Measurements from ENCODE around the gene AP1AR.

Gene AP1AR

GRCh38 chr4:112311516-112311915 lies 79.9 kb downstream of the AP1AR start:
- no peak overlapping the region for H3K27ac ChIP-seq
- no peak for TF ChIP-seq ZFX (IDR thresholded peaks at IDR 0.05; ENCODE audit: borderline replicate concordance)

GRCh38 chr4:112312610-112313239 lies 81.1 kb downstream of the AP1AR start:
- no peak for TF ChIP-seq CTCF (IDR thresholded peaks at IDR 0.05)
- TF ChIP-seq ZFX (IDR thresholded peaks at IDR 0.05; ENCODE audit: borderline replicate concordance) = no peak
- no peak overlapping the region for H3K27ac ChIP-seq

GRCh38 chr4:112315446-112315845 lies 83.9 kb downstream of the AP1AR start:
- H3K27ac ChIP-seq = no peak overlapping the region
- no peak for TF ChIP-seq ZFX (IDR thresholded peaks at IDR 0.05; ENCODE audit: borderline replicate concordance)
- TF ChIP-seq CTCF (IDR thresholded peaks at IDR 0.05) = no peak

- no peak overlapping the region for H3K27ac ChIP-seq
- TF ChIP-seq ZFX (IDR thresholded peaks at IDR 0.05; ENCODE audit: borderline replicate concordance) (no peak), CTCF (IDR thresholded peaks at IDR 0.05) (no peak)
These were observed 84.8 kb downstream of the AP1AR start for GRCh38 chr4:112316360-112316759.

GRCh38 chr4:112318239-112319142 lies 86.9 kb downstream of the AP1AR start:
- TF ChIP-seq ZFX (IDR thresholded peaks at IDR 0.05; ENCODE audit: borderline replicate concordance) (no peak), CTCF (IDR thresholded peaks at IDR 0.05) (no peak)
- H3K27ac ChIP-seq = no peak overlapping the region

All from 22Rv1 (cell line).